Activated CD8-positive, alpha-beta T cell treated with anti-CD3 and anti-CD28 coated beads for 36 hours (primary cell): ENCODE results near the gene RFC5. TPM values are rescaled to one million over a fixed set of nuclear protein-coding genes. Genes with fewer than 3 reads are reported as not detected.

Source experiments
- ATAC-seq: fragments of 200-7000 bp; cut with Tn5 transposase; one replicate; pipeline ENCODE4 v1.10.0; 2021; ENCODE audit warnings: mild to moderate bottlenecking, moderate library complexity
- CTCF ChIA-PET: fragments of 350-600 bp; sonication (Branson Sonifier 250); formaldehyde crosslinking; loops from one replicate; lab custom pipeline; 2021; ENCODE audit warnings: antibody characterized with exemption; lab: Charles Lee
- POLR2A ChIA-PET: fragments of 350-600 bp; sonication (Branson Sonifier 250); formaldehyde crosslinking; loops from one replicate; lab custom pipeline; 2021; ENCODE audit warnings: antibody characterized with exemption; lab: Charles Lee
- DNase-seq: peaks from one replicate; pipeline ENCODE4 v3.0.0-alpha.2; 2020
- H3K27ac Mint-ChIP-seq: one replicate; pipeline ENCODE4 v1.8.0; 2021; ENCODE audit warnings: mild to moderate bottlenecking, mixed read lengths
- H3K27me3 Mint-ChIP-seq: one replicate; pipeline ENCODE4 v1.8.0; 2021; ENCODE audit warnings: mixed read lengths
- H3K36me3 Mint-ChIP-seq: one replicate; pipeline ENCODE4 v1.8.0; 2021; ENCODE audit warnings: low read depth, mixed read lengths
- H3K4me1 Mint-ChIP-seq: one replicate; pipeline ENCODE4 v1.8.0; 2021; ENCODE audit warnings: low read depth, mixed read lengths
- H3K4me3 Mint-ChIP-seq: one replicate; pipeline ENCODE4 v1.8.0; 2021; ENCODE audit warnings: mild to moderate bottlenecking, moderate library complexity, mixed read lengths
- H3K9me3 Mint-ChIP-seq: one replicate; pipeline ENCODE4 v1.8.0; 2021; ENCODE audit warnings: mixed read lengths
- CTCF ChIP-seq: fragments of 200-600 bp; IDR thresholded peaks from one replicate; pipeline ENCODE4 v1.8.0; 2022; ENCODE audit warnings: antibody characterized with exemption, mild to moderate bottlenecking
- intact Hi-C: fragments of 100-400 bp; cut with micrococcal nuclease; formaldehyde crosslinking; loops from one replicate; pipeline ENCODE4 v1.10.0; 2022
- total RNA-seq, 2 experiments: library from RNA; stranded (reverse); gene quantifications; one replicate each; pipeline ENCODE4 v1.2.3, GENCODE V29; 2021

Gene RFC5, protein sequence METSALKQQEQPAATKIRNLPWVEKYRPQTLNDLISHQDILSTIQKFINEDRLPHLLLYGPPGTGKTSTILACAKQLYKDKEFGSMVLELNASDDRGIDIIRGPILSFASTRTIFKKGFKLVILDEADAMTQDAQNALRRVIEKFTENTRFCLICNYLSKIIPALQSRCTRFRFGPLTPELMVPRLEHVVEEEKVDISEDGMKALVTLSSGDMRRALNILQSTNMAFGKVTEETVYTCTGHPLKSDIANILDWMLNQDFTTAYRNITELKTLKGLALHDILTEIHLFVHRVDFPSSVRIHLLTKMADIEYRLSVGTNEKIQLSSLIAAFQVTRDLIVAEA
- total RNA-seq, result 10 to 100 TPM; 59.8 to 65.6 TPM

- TF ChIP-seq CTCF, result no peak
- Mint-ChIP-seq H3K4me1 (peaks cover 12% of the 10 kb centered on the region), H3K27ac (peak within 1 kb of the TSS; percentile 93), H3K4me3 (peak within 1 kb of the TSS; percentile 85), H3K9me3 (no peaks in the 10 kb centered on the region), H3K36me3 (peaks cover 34% of the 10 kb centered on the region), H3K27me3 (no peaks in the 10 kb centered on the region)
- ChIA-PET CTCF (interaction anchor here (0.8 to 1.8 kb wide), 9 partner anchors 11 to 359 kb away, joined by 3 to 6 read pairs (median 4); partner anchors contain the start of gene SUDS3), POLR2A (interaction anchor here (0.6 to 1.7 kb wide), 10 partner anchors 16 to 1652 kb away, joined by 3 to 7 read pairs (median 4); partner anchors contain the start of gene WSB2)
- DNase-seq (peak; percentile 99), ATAC-seq (peak; percentile 97)
- intact Hi-C loops, result no loop called here
These were observed at the start of gene RFC5 for GRCh38 chr12:118016424-118017264. TSS of gene RFC5 (plus strand) at chr12:118016703. CDS start at chr12:118016828, 125 bp downstream.

DNA sequence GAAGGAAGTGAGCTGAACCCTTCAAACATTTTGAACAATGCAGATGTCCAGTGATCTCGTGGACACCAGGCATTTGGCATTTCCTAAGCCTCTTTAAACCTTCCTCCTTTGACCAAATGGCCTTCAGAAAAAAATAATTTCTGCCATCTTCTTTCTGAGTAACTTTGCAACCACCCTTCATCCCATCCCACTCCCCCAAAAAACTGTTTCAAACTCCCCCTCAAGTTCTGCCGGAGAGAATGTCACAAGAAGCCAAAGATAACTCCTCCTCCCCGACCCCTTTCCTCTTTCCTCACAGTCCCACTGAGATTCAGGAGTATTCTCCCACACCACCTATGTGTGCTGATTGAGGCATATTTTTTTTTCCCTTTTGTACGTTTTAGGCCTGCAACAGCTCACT lies 49.5 kb upstream of the RFC5 start:
- H3K4me1 Mint-ChIP-seq, result peaks cover 8% of the 10 kb centered on the region
- ChIA-PET POLR2A (interaction anchor here (0.7 kb wide), 1 partner anchor 32 kb away, joined by 4 read pairs; no protein-coding TSS in a partner anchor), CTCF (no interaction called here)
- ATAC-seq (no peak), DNase-seq (no peak)
- peaks cover 3% of the 10 kb centered on the region for H3K36me3 Mint-ChIP-seq
- H3K4me3 Mint-ChIP-seq, result no peak overlapping the region
- TF ChIP-seq CTCF, result no peak
- peaks cover 7% of the 10 kb centered on the region for H3K9me3 Mint-ChIP-seq
- no peak overlapping the region for H3K27ac Mint-ChIP-seq
- intact Hi-C loops, result no loop called here
- H3K27me3 Mint-ChIP-seq, result peaks cover 62% of the 10 kb centered on the region

- H3K4me3 Mint-ChIP-seq, result no peak overlapping the region
- peaks cover 8% of the 10 kb centered on the region for H3K4me1 Mint-ChIP-seq
- peaks cover 7% of the 10 kb centered on the region for H3K9me3 Mint-ChIP-seq
- DNase-seq (no peak), ATAC-seq (no peak)
- ChIA-PET CTCF (no interaction called here), POLR2A (no interaction called here)
- H3K27me3 Mint-ChIP-seq, result peaks cover 61% of the 10 kb centered on the region
- no peak overlapping the region for H3K27ac Mint-ChIP-seq
- H3K36me3 Mint-ChIP-seq, result peaks cover 3% of the 10 kb centered on the region
- intact Hi-C loops, result no loop called here
- TF ChIP-seq CTCF, result no peak
These were observed 49.0 kb upstream of the RFC5 start for GRCh38 chr12:117967512-117967911.

GRCh38 chr12:117968151-117968789 lies 48.2 kb upstream of the RFC5 start:
- ATAC-seq (no peak), DNase-seq (no peak)
- Mint-ChIP-seq H3K27me3 (peaks cover 61% of the 10 kb centered on the region), H3K36me3 (peaks cover 3% of the 10 kb centered on the region), H3K9me3 (peaks cover 7% of the 10 kb centered on the region), H3K4me3 (peak overlapping the region; percentile 76), H3K27ac (no peak overlapping the region), H3K4me1 (peaks cover 8% of the 10 kb centered on the region)
- CTCF ChIA-PET, result no interaction called here
- POLR2A ChIA-PET, result no interaction called here
- TF ChIP-seq CTCF, result no peak
- intact Hi-C loops, result no loop called here
